Eye (tissue), 1 donor: ENCODE results near the gene GIMAP8.
A peak's percentile ranks its signal among the peaks of the same experiment; 100 is the strongest.

Experiments used
- DNase-seq: peaks from one replicate; pipeline ENCODE4 v3.0.0-alpha.2; 2015

The GIMAP8 gene

DNA sequence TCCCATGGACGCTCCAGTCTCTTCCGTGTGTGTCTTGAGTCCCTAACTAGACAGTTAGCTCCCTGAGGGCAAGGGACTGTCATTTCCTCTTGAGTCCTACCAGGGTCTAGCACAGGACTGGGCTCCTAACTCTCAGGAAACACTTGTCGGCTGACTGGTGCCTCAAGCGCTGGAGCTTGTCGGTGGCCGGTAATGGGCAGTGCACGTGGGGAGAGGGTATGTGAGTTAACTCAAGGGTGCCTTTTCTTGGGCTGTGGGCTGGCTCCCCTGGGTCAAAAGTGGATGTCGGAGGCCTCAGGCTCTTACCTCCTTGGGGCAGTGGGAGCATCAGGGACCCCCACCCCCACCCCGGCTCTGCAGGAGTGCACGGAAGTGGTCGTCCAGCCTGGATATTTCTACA lies 38.4 kb upstream of the GIMAP8 start:
- DNase-seq, result no peak

DNA sequence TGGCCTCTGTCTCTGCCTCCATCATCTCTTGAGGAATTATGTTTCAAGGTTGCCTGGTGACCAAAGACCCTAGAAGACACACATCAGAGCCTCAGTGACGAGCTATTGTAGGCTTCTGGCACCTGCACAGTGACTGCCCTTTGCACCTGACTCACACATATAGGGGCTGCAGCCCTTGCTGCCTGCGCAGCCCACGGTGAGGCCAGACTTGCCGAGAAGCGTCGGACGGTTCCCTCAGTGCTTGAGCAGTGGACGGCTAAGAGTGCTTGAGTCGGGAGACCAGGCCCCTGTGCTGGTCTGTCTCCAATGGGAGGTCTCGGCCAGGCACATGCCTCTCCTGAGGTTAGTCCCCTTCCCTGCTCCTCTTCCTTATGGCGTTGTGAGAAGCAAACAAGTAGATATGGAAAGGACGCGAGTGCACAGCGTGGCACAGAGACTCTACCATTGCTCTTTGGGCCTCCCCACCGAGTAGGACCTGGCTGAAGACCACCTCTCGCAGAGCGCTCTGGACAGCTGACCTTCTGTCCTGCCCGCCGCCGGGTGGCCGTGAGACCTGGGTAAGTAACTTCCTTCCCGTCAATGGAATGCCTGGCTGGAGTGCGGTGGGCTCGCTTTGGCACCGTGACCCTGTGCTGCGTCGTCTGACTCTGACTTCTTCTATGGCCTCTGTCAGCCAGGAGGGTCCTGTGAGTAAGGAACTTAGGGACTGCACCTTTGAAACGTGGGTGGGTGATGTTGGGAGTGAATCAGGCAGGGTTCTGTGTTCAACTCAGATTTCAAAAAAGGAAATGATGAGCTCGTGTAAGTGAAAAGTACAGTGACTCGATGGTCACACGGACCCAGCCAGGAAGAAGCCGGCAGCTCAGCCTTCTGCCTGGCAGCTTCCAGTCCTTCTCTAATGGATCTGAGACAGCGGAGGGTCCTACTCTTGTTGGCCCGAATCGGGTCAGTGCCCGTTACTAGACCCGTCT lies 37.6 kb upstream of the GIMAP8 start:
- DNase-seq, result no peak

GRCh38 chr7:150413640-150414081 lies 36.8 kb upstream of the GIMAP8 start:
- no peak for DNase-seq

DNA sequence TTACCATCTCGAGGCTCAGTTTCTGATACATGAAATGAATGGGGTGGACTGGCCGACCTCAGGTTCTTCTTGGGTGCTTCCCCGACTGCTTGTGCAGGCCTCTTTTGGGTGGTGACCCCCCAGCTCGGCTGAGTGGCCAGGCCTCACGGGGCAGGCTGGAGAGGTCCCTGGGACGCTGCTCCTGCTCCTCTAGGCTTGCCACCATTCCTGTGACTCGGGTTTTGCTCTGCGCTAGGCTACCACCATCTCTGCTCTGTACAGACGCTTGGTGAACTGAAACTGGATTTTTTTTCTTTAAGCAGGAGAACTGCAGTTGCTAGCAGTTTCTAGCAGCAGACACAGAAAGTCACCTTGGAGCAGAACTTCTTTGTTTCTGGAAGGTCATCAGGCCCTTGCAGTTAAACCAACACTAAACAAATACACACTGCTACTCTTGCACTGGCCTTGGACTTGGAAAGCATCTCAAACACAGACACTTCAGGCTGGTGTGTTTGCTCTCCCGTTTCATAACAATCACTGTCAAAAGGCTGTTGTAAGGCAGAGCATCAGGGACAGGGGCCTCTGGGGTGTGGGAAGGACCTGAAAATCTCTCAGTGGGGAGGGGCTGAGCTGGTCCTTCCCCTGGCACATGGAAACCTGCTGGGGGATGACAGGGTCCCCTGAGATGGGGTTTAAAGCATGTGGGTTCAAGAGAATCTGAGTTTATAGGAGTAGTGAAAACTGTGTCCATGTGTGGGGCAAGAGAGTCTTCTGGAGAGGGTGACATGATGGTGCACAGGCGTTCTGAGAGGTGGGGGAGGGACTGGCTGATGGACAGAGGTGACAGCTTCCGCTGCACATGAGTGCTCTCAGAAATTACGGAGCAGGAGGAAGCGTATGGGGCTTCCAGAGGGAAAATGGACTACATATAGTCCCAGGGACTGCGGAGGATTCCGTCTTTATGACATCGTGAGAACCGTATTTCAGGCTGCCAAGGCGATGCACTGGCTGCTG lies 35.0 kb upstream of the GIMAP8 start:
- no peak for DNase-seq

GRCh38 chr7:150417239-150417638 lies 33.2 kb upstream of the GIMAP8 start:
- DNase-seq, result no peak

DNA sequence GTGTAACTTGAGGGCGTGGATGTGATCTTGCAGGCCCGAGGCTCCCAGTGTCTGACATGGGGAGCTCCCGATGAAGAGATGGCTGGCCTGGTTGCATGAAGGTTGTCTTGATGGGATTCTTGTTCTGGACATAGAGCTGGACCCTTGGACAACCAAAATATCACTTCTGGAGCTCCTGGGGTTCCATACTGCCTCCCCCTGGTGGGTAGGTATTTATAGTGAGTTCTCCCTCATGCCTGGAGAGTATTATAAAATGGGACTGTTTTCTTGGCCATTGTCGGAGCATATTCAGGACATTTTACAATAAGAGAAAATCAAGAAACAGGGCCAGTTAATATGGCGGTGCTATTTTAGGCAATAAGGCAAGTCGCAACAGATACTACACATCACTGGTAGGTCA lies 32.6 kb upstream of the GIMAP8 start:
- no peak for DNase-seq

- no peak for DNase-seq
These were observed 30.2 kb upstream of the GIMAP8 start for GRCh38 chr7:150420242-150420641.

DNA sequence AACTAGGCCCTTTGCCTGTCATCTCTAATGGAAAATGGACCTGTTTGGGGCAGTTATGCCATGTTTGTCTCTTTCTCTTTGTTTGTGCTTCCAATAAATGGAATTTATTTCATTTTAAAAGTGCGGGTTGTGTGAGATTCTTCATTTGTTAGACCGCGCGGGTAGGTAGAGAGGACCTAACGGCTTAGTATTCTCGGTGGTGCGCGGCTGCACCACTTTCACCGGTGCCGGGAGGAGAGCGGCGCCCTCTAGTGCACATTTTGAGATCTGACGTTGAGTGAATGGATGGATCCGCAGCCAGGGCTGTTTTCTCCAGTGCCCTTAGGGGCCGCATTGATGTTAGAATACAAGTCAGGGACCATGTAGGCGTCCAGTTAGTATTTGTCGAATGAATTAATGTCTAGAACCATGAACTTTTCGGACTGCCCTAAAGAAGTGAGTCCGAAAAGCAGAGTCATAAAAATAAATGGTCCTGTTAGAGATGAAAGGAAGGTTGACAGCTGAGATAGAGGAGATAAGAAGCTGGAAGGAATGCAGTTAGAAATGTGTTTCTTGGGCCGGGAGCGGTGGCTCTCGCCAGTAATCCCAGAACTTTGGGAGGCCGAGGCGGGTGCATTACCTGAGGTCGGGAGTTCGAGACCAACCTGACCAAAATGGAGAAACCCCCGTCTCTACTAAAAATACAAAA lies 29.3 kb upstream of the GIMAP8 start:
- DNase-seq, result peak; percentile 94

DNA sequence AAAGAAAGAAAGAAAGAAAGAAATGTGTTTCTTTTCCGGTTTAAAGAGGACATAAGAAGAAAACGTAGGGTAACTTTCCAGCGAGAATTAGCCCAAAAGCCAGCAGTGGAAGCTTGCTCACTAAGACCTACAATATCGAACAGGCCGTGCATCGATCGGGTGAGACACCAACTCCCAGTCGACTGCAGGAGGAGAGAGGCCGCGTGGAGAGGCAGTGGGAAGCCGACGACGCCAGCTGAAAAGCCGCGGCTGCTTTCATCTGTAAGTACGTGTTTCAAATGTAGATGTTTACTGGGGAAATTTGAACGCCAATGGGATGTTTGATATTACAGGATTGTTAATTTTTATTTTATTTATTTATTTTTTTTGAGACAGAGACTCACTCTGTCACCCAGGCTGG lies 28.6 kb upstream of the GIMAP8 start:
- DNase-seq, result no peak

DNA sequence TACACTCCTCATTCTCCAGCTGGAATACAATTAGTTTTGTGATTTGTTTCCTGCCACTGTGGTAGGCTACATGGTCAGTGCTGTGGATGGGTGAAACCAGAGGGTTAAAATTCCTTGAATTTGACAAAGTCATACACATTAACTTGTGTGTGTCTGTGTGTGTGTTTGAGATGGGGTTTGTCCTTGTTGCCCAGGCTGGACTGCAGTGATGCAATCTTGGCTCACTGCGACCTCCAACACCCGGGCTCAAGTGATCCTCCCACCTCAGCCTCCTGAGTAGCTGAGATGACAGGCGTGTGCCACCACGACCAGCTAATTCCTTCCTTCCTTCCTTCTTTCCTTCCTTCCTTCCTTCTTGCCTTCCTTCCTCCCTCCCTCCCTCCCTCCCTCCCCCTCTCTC lies 24.8 kb upstream of the GIMAP8 start:
- no peak for DNase-seq

GRCh38 chr7:150428671-150429451 lies 21.6 kb upstream of the GIMAP8 start:
- DNase-seq, result peak; percentile 83

- DNase-seq, result no peak
These were observed 20.7 kb upstream of the GIMAP8 start for GRCh38 chr7:150429699-150430098.

- no peak for DNase-seq
These were observed 19.9 kb upstream of the GIMAP8 start for GRCh38 chr7:150430465-150431085.

- no peak for DNase-seq
These were observed 18.4 kb upstream of the GIMAP8 start for GRCh38 chr7:150431839-150432658.

DNA sequence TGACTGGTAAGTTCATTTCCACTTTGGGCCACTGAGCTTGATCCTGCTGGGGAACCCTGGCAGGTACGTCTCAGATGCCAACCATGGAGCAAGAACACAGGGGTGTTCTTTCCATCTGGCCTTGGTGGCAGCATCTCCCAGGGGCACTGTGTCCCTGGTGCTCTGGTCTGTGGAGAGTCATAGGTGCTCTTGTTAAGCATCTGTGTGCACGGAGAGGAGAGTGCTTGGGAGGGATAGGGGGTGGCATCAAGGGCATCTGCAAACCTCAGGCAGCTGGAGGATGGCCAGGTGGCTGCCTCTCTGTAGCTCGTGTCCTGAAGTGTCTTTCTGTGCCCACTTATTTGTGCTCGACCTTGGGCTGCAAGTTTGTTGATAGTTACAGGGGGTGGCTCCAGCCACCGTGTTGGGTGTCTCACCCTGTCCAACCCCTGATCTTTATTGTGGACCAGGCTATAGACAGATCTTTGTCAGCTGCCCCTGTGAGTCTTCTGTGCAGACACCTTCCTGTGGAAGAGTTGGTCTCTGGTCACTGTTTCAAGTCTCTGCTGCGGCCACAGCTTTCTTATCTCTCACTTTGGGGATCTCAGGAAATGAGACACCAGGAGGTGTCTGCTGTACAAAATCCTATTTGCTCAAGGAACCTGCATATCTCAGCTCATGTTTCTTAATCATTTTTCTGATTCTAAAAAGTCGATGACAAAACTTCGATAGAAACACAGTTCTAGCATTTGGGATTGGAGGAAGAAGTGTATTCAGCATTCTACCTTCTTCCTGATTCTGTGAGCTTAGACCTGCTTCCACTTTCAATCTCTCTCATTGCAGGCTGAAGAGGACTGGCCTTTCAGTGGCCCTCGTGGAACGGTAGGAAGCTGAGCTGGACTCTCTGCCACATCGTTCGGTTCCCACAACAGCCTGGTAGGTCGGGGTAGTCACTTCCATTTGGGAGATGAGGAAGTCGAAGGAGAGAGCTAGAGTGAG lies 17.2 kb upstream of the GIMAP8 start:
- no peak for DNase-seq

GRCh38 chr7:150434240-150434639 lies 16.2 kb upstream of the GIMAP8 start:
- no peak for DNase-seq

DNA sequence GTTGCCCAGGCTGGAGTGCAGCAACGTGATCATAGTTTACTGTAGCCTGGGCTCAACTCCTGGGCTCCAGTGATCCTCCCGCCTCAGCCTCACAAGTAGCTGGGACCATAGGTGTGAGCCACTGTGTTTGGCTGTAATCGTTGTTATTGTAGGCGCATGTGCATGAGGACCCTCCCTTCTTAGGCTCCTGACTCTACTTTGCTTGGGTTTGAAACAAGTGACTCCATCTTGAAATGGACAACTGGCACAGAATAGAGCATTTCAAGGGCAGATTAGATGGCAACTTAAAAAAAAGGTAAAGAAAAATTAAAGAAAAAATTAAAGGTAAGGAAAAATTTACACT lies 15.4 kb upstream of the GIMAP8 start:
- DNase-seq, result no peak

GRCh38 chr7:150435390-150436073 lies 14.9 kb upstream of the GIMAP8 start:
- no peak for DNase-seq

DNA sequence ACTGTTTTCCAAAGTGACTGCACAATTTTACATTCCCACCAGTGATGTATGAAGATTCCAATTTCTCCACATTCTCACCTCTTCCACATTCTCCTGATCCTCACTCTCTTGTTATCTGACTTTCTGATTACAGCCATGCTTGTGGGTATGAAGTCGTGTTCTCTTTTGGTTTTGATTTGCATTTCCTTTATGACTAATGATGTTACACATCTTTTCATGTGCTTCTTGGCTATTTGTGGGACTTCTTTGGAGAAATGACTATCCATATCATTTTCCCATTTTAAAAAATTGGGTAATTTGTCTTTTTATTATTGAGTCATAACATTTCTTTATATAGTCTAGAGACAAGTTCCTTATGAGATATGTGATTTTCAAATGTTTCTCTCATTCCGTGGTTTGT lies 10.5 kb upstream of the GIMAP8 start:
- DNase-seq, result no peak
